ENCODE data around the gene FSTL5.

The FSTL5 gene

GRCh38 chr4:161350946-161351345, 812.9 kb downstream of the FSTL5 start:
- TF ChIP-seq REST (IDR thresholded peaks at IDR 0.05; ENCODE audit: insufficient read depth in 1 of 2, low read depth in 2 of 2, low read length in 2 of 2) (no peak), SIN3A (IDR thresholded peaks at IDR 0.05; ENCODE audit: borderline replicate concordance, insufficient read depth, low read length) (no peak), POLR2AphosphoS5 (IDR thresholded peaks at IDR 0.05; ENCODE audit: low read depth, low read length) (no peak), TAF1 (IDR thresholded peaks at IDR 0.05; ENCODE audit: borderline replicate concordance, insufficient read depth, low read length) (no peak), FOXP2 (optimal IDR thresholded peaks at IDR 0.05; ENCODE audit: borderline replicate concordance, extremely low read depth, extremely low read length, insufficient read depth) (no peak)

GRCh38 chr4:161345741-161346140, 818.1 kb downstream of the FSTL5 start:
- no peak for TF ChIP-seq POLR2AphosphoS5 (IDR thresholded peaks at IDR 0.05; ENCODE audit: low read depth, low read length)
- no peak for TF ChIP-seq REST (IDR thresholded peaks at IDR 0.05; ENCODE audit: insufficient read depth in 1 of 2, low read depth in 2 of 2, low read length in 2 of 2)
- TF ChIP-seq TAF1 (IDR thresholded peaks at IDR 0.05; ENCODE audit: borderline replicate concordance, insufficient read depth, low read length): no peak
- no peak for TF ChIP-seq FOXP2 (optimal IDR thresholded peaks at IDR 0.05; ENCODE audit: borderline replicate concordance, extremely low read depth, extremely low read length, insufficient read depth)
- no peak for TF ChIP-seq SIN3A (IDR thresholded peaks at IDR 0.05; ENCODE audit: borderline replicate concordance, insufficient read depth, low read length)

GRCh38 chr4:161343569-161343950, 820.2 kb downstream of the FSTL5 start:
- TF ChIP-seq POLR2AphosphoS5 (IDR thresholded peaks at IDR 0.05; ENCODE audit: low read depth, low read length) (no peak), FOXP2 (optimal IDR thresholded peaks at IDR 0.05; ENCODE audit: borderline replicate concordance, extremely low read depth, extremely low read length, insufficient read depth) (no peak), SIN3A (IDR thresholded peaks at IDR 0.05; ENCODE audit: borderline replicate concordance, insufficient read depth, low read length) (no peak), REST (IDR thresholded peaks at IDR 0.05; ENCODE audit: insufficient read depth in 1 of 2, low read depth in 2 of 2, low read length in 2 of 2) (no peak), TAF1 (IDR thresholded peaks at IDR 0.05; ENCODE audit: borderline replicate concordance, insufficient read depth, low read length) (no peak)

- TF ChIP-seq REST (IDR thresholded peaks at IDR 0.05; ENCODE audit: insufficient read depth in 1 of 2, low read depth in 2 of 2, low read length in 2 of 2) (no peak), TAF1 (IDR thresholded peaks at IDR 0.05; ENCODE audit: borderline replicate concordance, insufficient read depth, low read length) (no peak), SIN3A (IDR thresholded peaks at IDR 0.05; ENCODE audit: borderline replicate concordance, insufficient read depth, low read length) (no peak), POLR2AphosphoS5 (IDR thresholded peaks at IDR 0.05; ENCODE audit: low read depth, low read length) (no peak), FOXP2 (optimal IDR thresholded peaks at IDR 0.05; ENCODE audit: borderline replicate concordance, extremely low read depth, extremely low read length, insufficient read depth) (no peak)
Observed at GRCh38 chr4:161342881-161343568, 820.8 kb downstream of the FSTL5 start.
